ENCODE data around the gene SRXN1.

Gene SRXN1

DNA sequence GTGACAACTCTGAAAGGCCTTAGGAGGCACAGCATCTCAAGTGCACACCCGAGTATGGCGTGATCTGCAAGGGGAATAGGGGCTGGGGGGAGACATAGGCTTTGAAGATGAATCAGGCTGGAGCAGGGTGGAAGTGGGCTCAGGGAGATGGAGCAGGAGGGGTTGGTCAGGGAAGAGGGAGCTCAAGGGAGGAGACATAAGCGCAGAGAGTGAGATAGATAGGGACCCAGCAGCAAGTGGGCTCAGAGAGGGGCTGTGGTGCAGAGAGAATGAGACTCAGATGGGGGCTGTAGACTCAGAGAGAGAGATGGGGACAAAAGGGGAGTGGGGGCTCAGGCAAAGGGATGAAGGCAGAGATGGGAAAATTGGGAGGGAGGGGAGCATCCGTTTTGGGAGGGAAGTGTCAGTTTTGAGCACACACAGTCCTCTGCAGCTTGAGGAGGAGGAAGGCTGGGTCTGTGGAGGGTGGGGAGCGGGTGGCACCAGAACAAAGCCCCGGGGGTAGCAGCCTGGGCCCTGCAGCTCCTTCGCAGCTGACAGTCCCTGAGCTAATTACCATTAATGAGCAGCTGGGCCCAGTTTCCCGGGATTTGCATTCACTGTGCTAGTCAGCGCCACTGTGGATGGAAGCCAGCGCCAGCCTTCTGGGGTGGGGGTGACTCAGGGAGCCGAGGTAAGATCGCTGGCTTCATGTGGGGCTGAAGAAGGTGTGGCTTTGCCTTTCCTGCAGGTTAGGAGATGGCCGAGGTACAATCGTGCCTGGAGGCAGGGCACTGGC is 18.7 kb downstream of the SRXN1 start:
- no peak for DNase-seq

DNA sequence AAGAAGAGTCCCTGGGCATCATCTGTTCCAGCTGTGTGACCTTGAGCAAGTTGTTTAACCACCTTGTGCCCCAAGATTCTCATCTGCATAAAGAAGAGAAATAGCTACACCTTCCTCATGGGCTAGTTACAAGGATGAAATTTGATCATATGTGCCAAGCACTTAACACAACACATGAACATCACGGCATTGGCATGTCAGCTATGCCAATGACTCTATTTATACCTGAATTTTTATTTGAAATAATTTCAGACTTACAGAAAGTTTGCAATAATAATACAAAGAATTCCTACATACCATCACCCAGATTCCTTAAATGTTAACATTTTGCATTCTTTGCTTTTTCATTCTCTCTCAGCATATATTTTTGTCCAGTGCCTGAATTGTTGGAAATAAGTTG is 21.9 kb downstream of the SRXN1 start:
- no peak for DNase-seq

GRCh38 chr20:626579-626978 is 26.4 kb downstream of the SRXN1 start:
- no peak for DNase-seq

DNA sequence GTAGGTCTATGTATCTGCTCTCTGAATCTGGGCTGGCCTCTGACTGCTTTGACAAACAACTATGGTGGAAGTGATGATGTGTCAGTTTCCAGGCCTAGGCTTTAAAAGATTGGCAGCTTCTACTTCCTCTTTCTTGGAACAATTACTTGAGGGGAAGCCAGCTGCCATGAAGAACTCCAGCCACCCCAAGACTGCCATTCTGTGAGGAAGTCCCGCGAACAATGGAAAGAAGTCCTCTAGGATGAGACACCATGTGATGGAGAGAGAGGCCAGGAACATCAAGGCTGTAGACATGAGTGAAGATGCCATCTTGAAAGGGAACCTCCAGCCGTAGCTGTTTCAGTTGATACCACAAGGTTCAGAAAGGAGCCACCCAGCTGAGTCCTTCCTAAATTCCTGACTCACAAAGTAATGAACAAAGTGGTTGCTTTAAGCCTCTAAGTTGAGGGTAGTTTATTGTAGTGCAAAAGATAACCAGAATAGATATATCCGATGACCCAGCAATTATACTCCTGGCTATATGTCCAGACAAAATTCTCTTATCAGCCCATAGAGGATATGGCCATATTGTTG is 27.6 kb downstream of the SRXN1 start:
- no peak for DNase-seq

- no peak for DNase-seq
Observed at GRCh38 chr20:623704-624103, 29.3 kb downstream of the SRXN1 start.

DNA sequence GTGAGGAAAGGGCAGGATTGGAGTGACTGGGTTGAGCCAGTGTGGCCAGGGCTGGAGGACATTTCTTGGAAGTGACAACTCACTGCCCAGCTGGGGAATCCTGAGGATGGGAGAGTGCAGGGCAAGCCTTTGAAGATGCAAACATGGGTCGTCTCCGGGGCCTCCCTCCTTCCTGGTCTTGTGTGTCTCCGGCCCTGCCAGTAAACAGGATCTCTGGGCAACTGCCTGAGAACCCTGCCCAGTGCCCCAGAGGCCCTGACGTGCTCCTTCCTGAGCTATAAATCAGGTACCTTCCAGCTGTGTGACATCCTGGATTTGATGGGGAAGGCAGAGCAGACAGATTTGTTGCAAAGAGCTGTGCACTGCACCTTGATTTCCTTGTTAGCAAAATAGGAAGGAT is 30.0 kb downstream of the SRXN1 start:
- no peak for DNase-seq

- no peak for DNase-seq
Observed at GRCh38 chr20:622161-622560, 30.8 kb downstream of the SRXN1 start.

DNA sequence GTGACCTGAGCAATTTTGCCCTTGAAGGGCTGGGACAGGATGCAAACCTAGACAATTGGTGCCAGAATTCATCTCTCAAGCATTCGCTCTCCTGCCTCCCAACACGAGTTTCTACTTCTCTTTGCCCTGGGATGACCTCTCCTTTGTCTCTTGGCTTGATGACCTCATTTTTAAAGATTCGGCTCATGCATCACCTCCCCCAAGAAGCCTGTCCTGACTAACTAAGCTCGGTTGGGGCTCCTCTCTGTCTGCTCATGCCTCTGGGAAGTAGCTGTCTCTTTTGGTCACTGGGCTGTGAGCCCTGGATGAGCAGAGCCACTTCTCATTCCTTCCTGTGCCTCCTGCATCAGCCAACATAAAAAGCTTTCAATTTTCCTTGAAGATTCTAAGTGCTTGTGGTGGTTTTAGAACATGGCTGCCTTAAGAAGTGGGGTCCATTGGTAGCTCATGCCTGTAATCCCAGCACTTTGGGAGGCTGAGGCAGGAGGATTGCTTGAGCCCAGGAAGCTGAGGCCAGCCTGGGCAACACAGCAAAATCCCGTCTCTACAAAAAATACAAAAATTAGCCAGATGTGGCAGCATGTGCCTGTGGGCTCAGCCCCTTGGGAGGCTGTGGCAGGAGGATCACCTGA is 31.8 kb downstream of the SRXN1 start:
- no peak for DNase-seq

DNA sequence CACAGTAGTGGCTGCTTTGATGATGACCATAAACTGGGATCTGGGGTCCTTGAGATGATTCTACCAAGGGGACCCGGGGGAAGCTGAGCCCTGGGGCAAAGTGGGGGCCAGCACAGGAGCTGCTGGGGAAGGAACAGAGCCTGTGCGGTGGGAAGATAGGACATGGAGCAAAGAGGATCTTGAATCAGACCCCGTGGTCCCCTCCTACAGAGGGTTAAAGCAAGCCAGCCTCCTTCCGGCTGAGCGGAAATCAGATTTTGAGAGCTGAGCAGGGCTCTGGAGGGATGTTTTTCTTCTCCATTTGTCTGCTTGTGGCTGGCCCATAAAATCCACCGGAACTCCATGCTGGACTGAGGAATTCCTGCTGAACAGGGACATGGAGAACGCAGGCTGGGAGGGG is 32.8 kb downstream of the SRXN1 start:
- no peak for DNase-seq

DNA sequence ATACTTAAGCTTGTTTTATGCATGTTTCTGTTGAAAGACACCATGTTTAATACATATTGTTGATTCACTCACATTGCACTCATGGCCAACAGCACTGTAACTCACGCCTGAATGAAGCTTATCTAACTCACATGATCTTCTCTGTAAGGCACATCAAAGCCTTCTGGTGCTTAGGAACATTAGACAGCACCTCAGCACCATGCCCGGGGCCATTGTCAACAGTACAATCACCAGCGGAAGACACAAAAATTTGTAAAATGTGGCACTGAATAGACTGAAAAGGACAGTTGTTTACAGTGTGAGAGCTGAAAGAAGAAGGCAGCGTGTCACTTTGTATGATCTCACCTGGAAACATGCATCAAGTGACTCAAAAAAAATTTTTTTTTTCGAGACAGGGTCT is 34.0 kb downstream of the SRXN1 start:
- no peak for DNase-seq

DNA sequence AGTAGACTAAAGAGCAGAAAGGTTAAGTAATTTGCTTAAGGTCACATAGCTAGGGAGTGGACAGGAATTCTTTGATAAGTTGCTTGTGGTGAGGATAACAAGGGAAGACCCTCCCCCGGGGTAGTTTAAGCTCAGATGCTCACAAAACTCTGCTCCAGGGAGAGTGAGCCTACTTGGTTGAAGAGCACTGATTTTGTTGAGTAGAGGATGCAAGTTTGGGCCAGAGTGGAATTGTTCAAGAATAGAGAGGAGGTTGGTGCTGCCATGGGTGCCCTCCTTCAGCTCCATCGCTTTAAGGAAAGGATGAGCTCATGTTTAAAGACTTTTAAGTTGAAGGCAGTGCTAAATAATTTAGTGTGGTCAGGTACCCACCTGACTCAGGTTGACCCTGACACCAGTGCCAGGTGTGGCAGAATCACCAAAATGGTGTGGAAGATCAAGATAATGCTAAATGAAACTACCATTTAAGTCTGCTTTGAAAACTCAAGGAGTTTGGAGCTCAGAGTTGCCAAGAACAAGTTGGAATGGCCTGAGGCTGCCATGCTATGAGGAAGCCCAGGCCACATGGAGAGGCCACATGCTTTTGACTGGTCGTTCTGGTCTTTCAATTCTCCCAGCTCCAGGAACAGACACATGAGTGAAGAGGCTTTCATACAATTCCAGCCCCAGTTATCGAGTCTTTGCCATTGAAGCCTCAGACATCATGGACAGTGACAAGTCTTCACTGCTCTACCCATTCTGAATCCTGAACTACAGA is 34.9 kb downstream of the SRXN1 start:
- DNase-seq: no peak

DNA sequence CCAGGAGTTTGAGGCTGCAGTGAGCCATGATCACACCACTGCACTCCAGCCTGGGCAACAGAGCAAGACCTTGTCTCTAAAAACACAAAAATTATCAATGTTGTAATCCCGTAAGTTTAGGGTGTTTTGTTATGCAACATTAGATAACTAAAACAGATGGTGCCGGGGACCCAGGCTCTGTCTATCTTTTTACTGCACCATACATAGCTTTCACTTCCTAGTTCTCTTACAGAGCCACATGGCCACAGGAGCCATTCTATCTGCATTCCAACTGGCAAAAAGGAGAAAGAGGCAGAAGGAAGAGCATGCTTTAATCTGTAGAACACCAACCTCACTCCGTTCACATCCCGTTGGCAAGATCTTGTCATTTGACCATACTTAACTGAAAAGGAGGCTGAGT is 37.5 kb downstream of the SRXN1 start:
- DNase-seq: no peak

- DNase-seq: no peak
Observed at GRCh38 chr20:611843-612185, 41.2 kb downstream of the SRXN1 start.

DNA sequence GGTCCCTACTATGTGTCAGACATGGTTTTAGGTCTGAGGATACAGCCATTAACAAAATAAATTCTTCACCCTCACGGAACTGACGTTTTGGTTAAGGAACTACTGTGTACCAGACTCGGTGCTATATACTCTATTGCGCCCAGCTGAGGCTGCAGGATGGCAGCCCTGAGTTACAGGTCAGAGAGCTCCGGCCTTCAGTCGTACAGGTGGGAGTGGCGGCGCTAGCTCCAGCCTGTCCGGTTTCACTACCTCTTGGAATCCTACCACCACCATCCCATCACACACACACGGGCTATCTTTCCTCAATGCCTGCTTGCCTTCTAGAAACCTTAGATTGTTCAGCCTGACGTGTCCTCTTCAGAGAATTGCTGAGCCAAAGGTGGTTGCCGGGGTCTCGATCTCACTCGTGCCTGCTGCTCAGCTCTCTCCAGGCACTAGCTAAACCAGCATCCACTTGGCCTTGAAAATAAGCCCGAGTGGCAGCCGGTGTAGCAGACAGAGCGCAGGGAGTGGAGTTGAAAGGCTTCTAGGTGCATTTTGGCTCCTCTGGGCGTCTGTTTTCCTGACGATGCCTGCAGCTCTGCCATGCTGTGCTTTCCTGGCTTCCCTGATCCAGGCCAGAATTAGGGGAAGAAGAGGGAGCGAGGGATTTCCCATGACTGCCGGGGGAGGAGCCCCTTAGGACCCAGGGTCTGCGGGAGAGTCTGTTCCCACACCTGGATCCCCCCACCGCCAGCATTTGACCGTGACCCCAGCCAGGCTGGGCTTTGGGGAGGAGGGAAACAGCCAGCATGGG is 41.8 kb downstream of the SRXN1 start:
- no peak for DNase-seq

GRCh38 chr20:610130-611046 is 42.6 kb downstream of the SRXN1 start, which contains the start of gene TCF15:
TCF15 (minus strand) TSS chr20:610309; CDS start chr20:610237, 72 bp downstream.
- DNase-seq: no peak

- no peak for DNase-seq
Observed at GRCh38 chr20:609371-609964, 43.5 kb downstream of the SRXN1 start.

GRCh38 chr20:608970-609369 is 44.0 kb downstream of the SRXN1 start:
- DNase-seq: no peak

DNA sequence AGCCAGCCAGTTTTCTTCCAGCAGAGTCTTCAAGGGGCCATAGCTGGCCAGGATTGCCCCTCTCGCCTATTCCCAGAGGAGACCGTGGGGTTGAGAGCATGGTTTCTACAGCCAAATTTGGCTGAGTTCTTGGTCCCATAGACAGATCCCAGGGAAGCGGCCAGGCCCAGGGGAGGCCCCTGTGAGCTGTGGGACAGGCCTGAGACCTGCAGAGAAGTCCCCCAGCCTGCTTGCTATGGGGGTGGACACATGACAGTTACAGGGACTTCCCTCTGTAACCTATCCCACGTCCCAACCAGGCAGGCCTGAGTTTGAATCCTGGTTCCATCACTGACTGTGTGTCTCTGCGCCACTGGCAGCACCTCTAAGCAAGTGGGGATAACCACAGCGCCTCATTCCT is 45.5 kb downstream of the SRXN1 start:
- DNase-seq: no peak

- no peak for DNase-seq
Observed at GRCh38 chr20:605237-605636, 47.8 kb downstream of the SRXN1 start.

GRCh38 chr20:603116-603640 is 49.8 kb downstream of the SRXN1 start:
- DNase-seq: no peak

Measured in amniotic stem cell (primary cell).